K562 (cell line): ENCODE measurements around the gene ZNF83. TPM values are rescaled to one million over a fixed set of nuclear protein-coding genes. Genes with fewer than 3 reads are reported as not detected.

ENCODE experiments used
- AFF4 ChIP-seq: sonication (generic); formaldehyde crosslinking; IDR thresholded peaks from 2 replicates; pipeline ENCODE4 v1.8.0; 2023; ENCODE audit warnings: mild to moderate bottlenecking, missing genetic modification reagents
- BCOR ChIP-seq: fragments of 450-650 bp; IDR thresholded peaks from 2 replicates; pipeline ENCODE4 v1.6.1; 2016
- CBX2 ChIP-seq: fragments of 200-600 bp; sonication (generic); IDR thresholded peaks from one replicate; pipeline ENCODE4 v1.6.1; 2012; ENCODE audit warnings: mild to moderate bottlenecking, low read length, inconsistent platforms; ENCODE audit not compliant: insufficient read depth, poor library complexity, severe bottlenecking
- FOSL1 ChIP-seq: fragments of 200-800 bp; sonication (Bioruptor generic); conservative IDR thresholded peaks from 2 replicates; pipeline ENCODE4 v1.6.1; 2016; ENCODE audit warnings: missing genetic modification characterization, missing compliant biosample characterization
- GATAD2A ChIP-seq: fragments of 450-650 bp; IDR thresholded peaks from 2 replicates; pipeline ENCODE4 v1.6.1; 2017
- GMEB1 ChIP-seq: fragments of 250-450 bp; sonication (Bioruptor Pico); IDR thresholded peaks from 2 replicates; pipeline ENCODE4 v1.4.0; 2020; ENCODE audit warnings: mild to moderate bottlenecking
- ILK ChIP-seq: fragments of 450-650 bp; IDR thresholded peaks from 2 replicates; pipeline ENCODE4 v1.6.1; 2016; ENCODE audit warnings: missing genetic modification characterization, low read depth, mild to moderate bottlenecking, missing compliant biosample characterization, moderate library complexity, borderline replicate concordance
- MCM7 ChIP-seq, 2 experiments: fragments of 450-650 bp; IDR thresholded peaks; 2 replicates each; pipeline ENCODE4 v1.6.1; 2016 to 2018
- MLLT1 ChIP-seq, 2 experiments: fragments of 450-650 bp; IDR thresholded peaks; 2 replicates each; pipeline ENCODE4 v1.6.1; 2016
- TCF15 ChIP-seq: fragments of 250-450 bp; sonication (Bioruptor Pico); IDR thresholded peaks from 2 replicates; pipeline ENCODE4 v1.8.0; 2022; ENCODE audit warnings: moderate library complexity, mild to moderate bottlenecking, inconsistent platforms
- ZBTB12 ChIP-seq: fragments of 250-450 bp; sonication (Bioruptor Pico); IDR thresholded peaks from 2 replicates; pipeline ENCODE4 v1.4.0; 2020
- ZFP1 ChIP-seq: fragments of 450-650 bp; formaldehyde crosslinking; IDR thresholded peaks from 2 replicates; pipeline ENCODE4 v1.4.0; 2020; ENCODE audit warnings: mild to moderate bottlenecking, mixed read lengths
- ZFP30 ChIP-seq: fragments of 250-450 bp; sonication (Bioruptor Pico); IDR thresholded peaks from 2 replicates; pipeline ENCODE4 v1.8.0; 2022; ENCODE audit warnings: moderate library complexity, mild to moderate bottlenecking, inconsistent platforms, borderline replicate concordance
- ZNF143 ChIP-seq: sonication (generic); formaldehyde crosslinking; IDR thresholded peaks from 2 replicates; pipeline ENCODE4 v1.9.0; 2022; ENCODE audit warnings: mild to moderate bottlenecking, missing genetic modification reagents
- ZNF184 ChIP-seq: sonication (generic); formaldehyde crosslinking; IDR thresholded peaks from 2 replicates; pipeline ENCODE4 v1.5.0; 2020; ENCODE audit warnings: missing genetic modification reagents
- ZNF316 ChIP-seq: fragments of 450-650 bp; IDR thresholded peaks from 2 replicates; pipeline ENCODE4 v1.6.1; 2016
- ZNF449 ChIP-seq: fragments of 250-450 bp; sonication (Bioruptor Pico); IDR thresholded peaks from 2 replicates; pipeline ENCODE4 v1.8.0; 2022; ENCODE audit warnings: moderate library complexity, mild to moderate bottlenecking, inconsistent platforms
- polyA plus RNA-seq, 8 experiments: library from polyadenylated mRNA; depleted of rRNA in 4 of 8; stranded (reverse) in 5 of 8; unstranded in 3 of 8; fragments of >200 nt; fragmentation: Nextera tagmentation in 2 of 8; fragmentation: Illumina TruSeq in 1 of 8; extraction: Ambion mirVana in 2 of 8; extraction: Trizol in 1 of 8; gene quantifications; 2 replicates each; pipeline versions ENCODE4 v1.2.1 to v1.2.3, GENCODE V29; 2011 to 2014; ENCODE audit warnings: inconsistent platforms in 1 of 8, missing spikeins in 1 of 8
- total RNA-seq, 7 experiments: library from RNA; depleted of rRNA in 6 of 7; stranded (reverse); fragments of >200 nt in 6 of 7; fragmentation: Illumina TruSeq in 2 of 7; extraction: Trizol in 2 of 7; gene quantifications; 2 replicates each; pipeline versions ENCODE4 v1.2.1 to v1.2.3, GENCODE V29; 2011 to 2021; ENCODE audit warnings: low replicate concordance in 1 of 7

ZNF83 gene
- total and polyA plus RNA-seq, 9 of the 15 experiments (the other 6 are each of a cell fraction or from before 2014, with no cell fraction given): 18.6 to 74.3 (median 51.9) TPM

- TF ChIP-seq ZNF449 (CRISPR knock-in tag): no peak
- no peak for TF ChIP-seq BCOR
- TF ChIP-seq GATAD2A: no peak
- TF ChIP-seq ZNF143 (CRISPR knock-in tag): no peak
- no peak; the same call in 1 of the 2 replicates for TF ChIP-seq ZNF316
- no peak for TF ChIP-seq MCM7 (IDR thresholded peaks at IDR 0.05)
- no peak for TF ChIP-seq ZNF184 (CRISPR knock-in tag)
- no peak for TF ChIP-seq CBX2
- TF ChIP-seq ZBTB12 (CRISPR knock-in tag): no peak
- TF ChIP-seq ILK (tag): no peak
- TF ChIP-seq ZFP1 (CRISPR knock-in tag): no peak
- peak; percentile 97 for TF ChIP-seq FOSL1 (tag)
- TF ChIP-seq AFF4 (CRISPR knock-in tag): no peak
- no peak for TF ChIP-seq TCF15 (CRISPR knock-in tag)
- TF ChIP-seq MLLT1 (IDR thresholded peaks at IDR 0.05): no peak; a peak in 1 of 4 replicates
- TF ChIP-seq GMEB1: no peak
- no peak for TF ChIP-seq ZFP30 (CRISPR knock-in tag)
Measured at GRCh38 chr19:52566588-52566987, 71.6 kb downstream of the ZNF83 start (continued).
